Psoas muscle (tissue), 8 donors: ENCODE measurements around the gene BNIP5. TPM values are rescaled to one million over a fixed set of nuclear protein-coding genes. Genes with fewer than 3 reads are reported as not detected.

ENCODE experiments used
- ATAC-seq, 4 donors: fragments of 200-7000 bp; cut with Tn5 transposase; one replicate each; pipeline ENCODE4 v1.9.1; 2020; ENCODE audit warnings: moderate library complexity in 3 of 4, mild to moderate bottlenecking in 2 of 4
- DNase-seq, 2 donors: peaks; one replicate each; pipeline ENCODE4 v3.0.0-alpha.2; 2020
- H3K27ac ChIP-seq: fragments of 200-600 bp; one replicate; pipeline ENCODE4 v1.8.0; 2022
- H3K27me3 ChIP-seq, 3 donors: fragments of 200-600 bp in 1 of 3; one replicate each; pipeline versions ENCODE4 v1.6.1 to v1.8.0; 2013 to 2022; ENCODE audit warnings: low read length in 2 of 3, mild to moderate bottlenecking in 2 of 3, moderate library complexity in 1 of 3; ENCODE audit not compliant: insufficient read depth in 3 of 3
- H3K36me3 ChIP-seq, 2 donors: fragments of 200-600 bp in 1 of 2; one replicate each; pipeline versions ENCODE4 v1.6.1 to v1.8.0; 2013 to 2022; ENCODE audit warnings: low read depth in 1 of 2, mild to moderate bottlenecking in 1 of 2, moderate library complexity in 1 of 2; ENCODE audit not compliant: insufficient read depth in 1 of 2
- H3K4me1 ChIP-seq: fragments of 200-600 bp; one replicate; pipeline ENCODE4 v1.8.0; 2022
- H3K4me3 ChIP-seq: fragments of 200-600 bp; one replicate; pipeline ENCODE4 v1.8.0; 2022; ENCODE audit warnings: mild to moderate bottlenecking
- H3K9me3 ChIP-seq: fragments of 200-600 bp; one replicate; pipeline ENCODE4 v1.8.0; 2022
- CTCF ChIP-seq: fragments of 200-600 bp; IDR thresholded peaks from one replicate; pipeline ENCODE4 v1.8.0; 2022; ENCODE audit warnings: antibody characterized with exemption
- WGBS, 3 donors: extraction: QIAGEN DNeasy Blood & Tissue Kit; methylation state at CpG; one replicate each; pipeline versions ENCODE4 v1.1.6 to v1.1.7; 2013; 5-methylcytosine and 5-hydroxymethylcytosine counted together
- intact Hi-C, 2 donors: fragments of 100-400 bp; cut with DNase I; formaldehyde crosslinking; loops; one replicate each; pipeline versions ENCODE4 v1.11.0 to v1.14.2; 2022
- polyA plus RNA-seq, 3 donors: library from polyadenylated mRNA; stranded (reverse); fragments of 200-250 nt; gene quantifications; one replicate each; pipeline ENCODE4 v1.2.3, GENCODE V29; 2013
- total RNA-seq, 4 donors: library from RNA; stranded (reverse); fragmentation: NEBNext Ultra II Directional in 2 of 4; extraction: Animal tissue kit (Norgen Biotek cat#: 25700) in 2 of 4; gene quantifications; one replicate each; pipeline versions ENCODE4 v1.2.1 to v1.2.4, GENCODE V29; 2021 to 2023
- donor health status: healthy with polysubstance abuse.
- donor health status: DM: no; HTN: no; CAD: no; lungs with moderate emphysema.
- donor health status: Bipolar disorder and iron deficiency.
- donor health status: healthy.
- donor health status: DM: yes; HTN: yes; CAD: no.
- donor health status: DM: no; HTN: no; CAD: no.
- donor health status: DM: no; HTN: no; CAD: no.
- donor health status: DM: yes; HTN: yes; CAD: no.

Gene BNIP5
- total and polyA plus RNA-seq, 7 donors: 0.01 TPM; not detected in 6

GRCh38 chr6:36381502-36382389 lies 45.1 kb upstream of the BNIP5 start:
- ATAC-seq (no peak), DNase-seq (no peak)
- no peak for TF ChIP-seq CTCF
- no peak overlapping the region for H3K4me3 ChIP-seq
- no peaks in the 10 kb centered on the region for H3K36me3 ChIP-seq
- peaks cover 6% of the 10 kb centered on the region for H3K4me1 ChIP-seq
- intact Hi-C loops: no loop called here
- 71 to 78% (median 73%) methylated on average over 9 of the region's 9 CpGs for WGBS, 3 donors
- H3K27ac ChIP-seq: no peak overlapping the region
- no peaks in the 10 kb centered on the region for H3K9me3 ChIP-seq
- H3K27me3 ChIP-seq: peaks cover 0 to 15% (median 3%) of the 10 kb centered on the region in 3 donors

- ATAC-seq: no peak
- Histone ChIP-seq H3K27ac (no peak overlapping the region), H3K27me3 (no peaks in the 10 kb centered on the region), H3K4me3 (no peak overlapping the region), H3K4me1 (no peaks in the 10 kb centered on the region), H3K36me3 (no peaks in the 10 kb centered on the region), H3K9me3 (no peaks in the 10 kb centered on the region)
- intact Hi-C loops: no loop called here
- no peak for TF ChIP-seq CTCF
- no peak for DNase-seq
- 74 to 84% (median 80%) methylated on average over 4 of the region's 4 CpGs for WGBS, 3 donors
Measured at GRCh38 chr6:36380166-36380565, 43.5 kb upstream of the BNIP5 start.

- intact Hi-C loops: no loop called here
- 85 to 90% (median 88%) methylated on average over 10 of the region's 10 CpGs for WGBS, 3 donors
- DNase-seq: no peak
- no peak for ATAC-seq
- no peaks in the 10 kb centered on the region for H3K9me3 ChIP-seq
- H3K4me1 ChIP-seq: no peaks in the 10 kb centered on the region
- H3K27ac ChIP-seq: no peak overlapping the region
- no peaks in the 10 kb centered on the region for H3K27me3 ChIP-seq
- no peaks in the 10 kb centered on the region for H3K36me3 ChIP-seq
- no peak for TF ChIP-seq CTCF
- H3K4me3 ChIP-seq: no peak overlapping the region
Measured at GRCh38 chr6:36378936-36379335, 42.2 kb upstream of the BNIP5 start.

GRCh38 chr6:36378243-36378920 lies 41.7 kb upstream of the BNIP5 start:
- no peaks in the 10 kb centered on the region for H3K36me3 ChIP-seq
- H3K27ac ChIP-seq: no peak overlapping the region
- ATAC-seq (no peak), DNase-seq (no peak)
- no peaks in the 10 kb centered on the region for H3K4me1 ChIP-seq
- WGBS, 3 donors: 87 to 88% (median 87%) methylated on average over 4 of the region's 4 CpGs
- H3K4me3 ChIP-seq: no peak overlapping the region
- no peak for TF ChIP-seq CTCF
- H3K9me3 ChIP-seq: no peaks in the 10 kb centered on the region
- no peaks in the 10 kb centered on the region for H3K27me3 ChIP-seq
- intact Hi-C loops: no loop called here
